ENCODE results near the gene DCAF7. TPM values are rescaled to one million over a fixed set of nuclear protein-coding genes. Genes with fewer than 3 reads are reported as not detected.

Gene DCAF7
- total RNA-seq, 1 experiment from 2014 or later = 144 TPM

- ChIA-PET CTCF (no interaction called here), RAD21 (ENCODE audit: low non-redundant PET in 1 of 2, low total read pairs in 2 of 2, uncharacterized antibody in 2 of 2, unreplicated experiment in 2 of 2) (interaction anchor here in 1 of 2 experiments (0.7 kb wide), 1 partner anchor 57 kb away, joined by 4 read pairs; the partner anchor contains the start of gene TACO1), POLR2A (no interaction called here)
- ATAC-seq = no peak
- Histone ChIP-seq H3K4me1 (ENCODE audit: control insufficient read depth in 1 of 2, insufficient read depth in 2 of 2, low read length in 2 of 2) (peaks cover 4 to 5% of the 10 kb centered on the region in 2 experiments), H3K27ac (ENCODE audit: low read depth, low read length) (no peak overlapping the region), H3K9me2 (ENCODE audit: insufficient read depth) (no peaks in the 10 kb centered on the region), H3K4me2 (ENCODE audit: low read length) (no peak overlapping the region), H3K79me2 (ENCODE audit: insufficient read depth, low read length) (no peaks in the 10 kb centered on the region), H3K36me3 (ENCODE audit: control insufficient read depth in 1 of 2, insufficient read depth in 2 of 2, low read length in 2 of 2) (no peaks in the 10 kb centered on the region), H3K27me3 (ENCODE audit: insufficient read depth, low read length) (no peaks in the 10 kb centered on the region; the same call in 1 of the 2 replicates), H3K9ac (ENCODE audit: low read length) (no peak overlapping the region), H4K20me1 (ENCODE audit: insufficient read depth) (no peaks in the 10 kb centered on the region), H2AFZ (ENCODE audit: low read depth, low read length, poor library complexity, severe bottlenecking) (no peak overlapping the region), H3K4me3 (replicated peaks in 1 of 2; ENCODE audit: low read depth in 1 of 2, low read length in 2 of 2) (no peak overlapping the region), H3K9me3 (ENCODE audit: control insufficient read depth in 1 of 2, insufficient read depth in 1 of 2, low read depth in 1 of 2, low read length in 2 of 2) (no peaks in the 10 kb centered on the region)
- no peak for TF ChIP-seq EZH2phosphoT487 (IDR thresholded peaks at IDR 0.05; ENCODE audit: borderline replicate concordance)
- TF ChIP-seq, protein P1, sequence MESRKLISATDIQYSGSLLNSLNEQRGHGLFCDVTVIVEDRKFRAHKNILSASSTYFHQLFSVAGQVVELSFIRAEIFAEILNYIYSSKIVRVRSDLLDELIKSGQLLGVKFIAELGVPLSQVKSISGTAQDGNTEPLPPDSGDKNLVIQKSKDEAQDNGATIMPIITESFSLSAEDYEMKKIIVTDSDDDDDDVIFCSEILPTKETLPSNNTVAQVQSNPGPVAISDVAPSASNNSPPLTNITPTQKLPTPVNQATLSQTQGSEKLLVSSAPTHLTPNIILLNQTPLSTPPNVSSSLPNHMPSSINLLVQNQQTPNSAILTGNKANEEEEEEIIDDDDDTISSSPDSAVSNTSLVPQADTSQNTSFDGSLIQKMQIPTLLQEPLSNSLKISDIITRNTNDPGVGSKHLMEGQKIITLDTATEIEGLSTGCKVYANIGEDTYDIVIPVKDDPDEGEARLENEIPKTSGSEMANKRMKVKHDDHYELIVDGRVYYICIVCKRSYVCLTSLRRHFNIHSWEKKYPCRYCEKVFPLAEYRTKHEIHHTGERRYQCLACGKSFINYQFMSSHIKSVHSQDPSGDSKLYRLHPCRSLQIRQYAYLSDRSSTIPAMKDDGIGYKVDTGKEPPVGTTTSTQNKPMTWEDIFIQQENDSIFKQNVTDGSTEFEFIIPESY (IDR thresholded peaks at IDR 0.05; ENCODE audit: extremely low read depth, insufficient replicate concordance, low read length) = no peak
- no peak for TF ChIP-seq RAD21 (IDR thresholded peaks at IDR 0.05; ENCODE audit: low read depth)
- TF ChIP-seq, protein P2, sequence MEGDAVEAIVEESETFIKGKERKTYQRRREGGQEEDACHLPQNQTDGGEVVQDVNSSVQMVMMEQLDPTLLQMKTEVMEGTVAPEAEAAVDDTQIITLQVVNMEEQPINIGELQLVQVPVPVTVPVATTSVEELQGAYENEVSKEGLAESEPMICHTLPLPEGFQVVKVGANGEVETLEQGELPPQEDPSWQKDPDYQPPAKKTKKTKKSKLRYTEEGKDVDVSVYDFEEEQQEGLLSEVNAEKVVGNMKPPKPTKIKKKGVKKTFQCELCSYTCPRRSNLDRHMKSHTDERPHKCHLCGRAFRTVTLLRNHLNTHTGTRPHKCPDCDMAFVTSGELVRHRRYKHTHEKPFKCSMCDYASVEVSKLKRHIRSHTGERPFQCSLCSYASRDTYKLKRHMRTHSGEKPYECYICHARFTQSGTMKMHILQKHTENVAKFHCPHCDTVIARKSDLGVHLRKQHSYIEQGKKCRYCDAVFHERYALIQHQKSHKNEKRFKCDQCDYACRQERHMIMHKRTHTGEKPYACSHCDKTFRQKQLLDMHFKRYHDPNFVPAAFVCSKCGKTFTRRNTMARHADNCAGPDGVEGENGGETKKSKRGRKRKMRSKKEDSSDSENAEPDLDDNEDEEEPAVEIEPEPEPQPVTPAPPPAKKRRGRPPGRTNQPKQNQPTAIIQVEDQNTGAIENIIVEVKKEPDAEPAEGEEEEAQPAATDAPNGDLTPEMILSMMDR (IDR thresholded peaks at IDR 0.05 in 2 of 3, conservative IDR thresholded peaks at IDR 0.05 in 1 of 3; ENCODE audit: borderline replicate concordance in 1 of 3, insufficient read depth in 1 of 3, low read depth in 2 of 3, low read length in 2 of 3) = no peak
- no TSS peak for BruUV-seq (replicated peaks)
- no peak for DNase-seq (ENCODE audit: low read depth, low spot score)
- intact Hi-C loops (cut with micrococcal nuclease) = no loop called here
Observed at GRCh38 chr17:63543822-63544420, 6.4 kb upstream of the DCAF7 start.
